ENCODE measurements around the gene CCNY. TPM values are rescaled to one million over a fixed set of nuclear protein-coding genes. Genes with fewer than 3 reads are reported as not detected.

Gene CCNY
- total RNA-seq, 8 experiments from 2014 or later, result 24.8 to 57.1 (median 32.4) TPM

DNA sequence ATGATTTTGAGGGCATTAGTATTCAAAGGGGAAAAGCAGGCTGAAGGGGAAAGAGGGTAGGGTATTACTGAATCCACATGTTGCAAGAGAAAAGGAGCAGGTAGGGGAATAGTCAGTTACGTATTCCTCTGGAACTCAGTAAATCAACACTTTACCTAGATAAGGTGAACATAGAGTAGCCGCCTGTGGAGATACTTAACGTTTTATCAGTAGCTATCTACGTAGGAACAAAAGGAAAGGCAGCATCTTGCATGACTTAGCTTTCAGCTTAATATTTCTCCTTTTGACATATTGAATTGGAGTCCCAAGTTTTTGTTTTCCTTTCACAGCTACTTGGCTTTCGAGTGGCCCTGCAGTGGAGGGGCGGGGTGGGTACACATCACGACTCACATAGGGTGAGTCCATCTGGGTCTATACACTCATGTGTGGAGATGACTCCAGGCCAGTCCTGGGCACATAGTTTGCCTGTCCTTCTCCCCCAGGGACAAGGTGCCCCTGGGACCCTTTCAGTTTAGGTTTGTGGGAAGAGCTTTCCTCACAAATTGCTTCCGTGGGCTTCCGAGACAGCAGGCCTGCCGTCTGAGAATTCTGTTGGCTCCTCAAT lies 48.1 kb downstream of the CCNY start:
- no peak overlapping the region for H3K27ac ChIP-seq
- in situ Hi-C loops (cut with MboI; ENCODE audit: low pct_unique_long_range_greater_than_20kb in 2 of 9, low sequenced_read_pairs in 9 of 9, unreplicated experiment in 9 of 9), result no loop called here
- no peak overlapping the region for H3K4me3 ChIP-seq
- ATAC-seq (replicated peaks in 6 of 8), result no peak
- 83 to 100% (median 93%) methylated on average over 1 to 8 of the region's 10 CpGs; no CpG with 5 or more reads in 1 of the 10 experiments for WGBS, 10 experiments
- H3K4me1 ChIP-seq (replicated peaks in 1 of 2), result peaks cover 14 to 42% of the 10 kb centered on the region in 2 donors

DNA sequence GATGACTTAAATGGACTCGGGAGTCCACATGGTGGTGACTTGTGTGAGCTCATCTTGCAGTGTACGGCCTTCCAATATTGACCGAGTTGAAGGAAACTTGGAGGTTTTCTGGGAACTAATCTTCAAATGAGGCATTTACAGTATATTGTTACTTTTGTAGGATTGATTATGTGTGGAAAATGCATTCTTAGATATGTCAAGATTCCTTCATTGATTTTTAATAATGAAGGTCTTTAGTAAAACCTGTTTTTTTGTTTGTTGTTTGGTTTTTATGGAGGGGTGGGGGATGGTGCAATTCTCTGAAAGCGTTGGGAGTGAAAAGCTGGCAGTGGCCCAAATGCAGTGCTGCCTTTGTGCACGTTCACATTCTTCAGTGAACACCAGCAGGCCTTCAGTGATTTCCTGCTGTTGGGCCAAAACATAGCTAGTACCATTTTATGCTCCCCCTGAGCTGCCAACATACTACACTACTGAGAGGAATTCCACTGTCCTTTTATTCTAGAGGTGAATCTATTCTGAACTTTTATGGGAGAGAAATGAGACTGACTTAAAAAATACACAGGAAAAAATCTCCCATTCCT lies 50.4 kb downstream of the CCNY start:
- peak overlapping the region in 1 of 2 donors; percentile 45 for H3K27ac ChIP-seq
- peak in 4 of 8 experiments; percentile 21 to 72 (median 64) for ATAC-seq (replicated peaks in 6 of 8)
- 20 to 100% (median 66%) methylated on average over 1 to 5 of the region's 5 CpGs; no CpG with 5 or more reads in 2 of the 10 experiments for WGBS, 10 experiments
- in situ Hi-C loops (cut with MboI; ENCODE audit: low pct_unique_long_range_greater_than_20kb in 2 of 9, low sequenced_read_pairs in 9 of 9, unreplicated experiment in 9 of 9), result no loop called here
- H3K4me3 ChIP-seq, result no peak overlapping the region
- H3K4me1 ChIP-seq (replicated peaks in 1 of 2), result peaks cover 14 to 24% of the 10 kb centered on the region in 2 donors

DNA sequence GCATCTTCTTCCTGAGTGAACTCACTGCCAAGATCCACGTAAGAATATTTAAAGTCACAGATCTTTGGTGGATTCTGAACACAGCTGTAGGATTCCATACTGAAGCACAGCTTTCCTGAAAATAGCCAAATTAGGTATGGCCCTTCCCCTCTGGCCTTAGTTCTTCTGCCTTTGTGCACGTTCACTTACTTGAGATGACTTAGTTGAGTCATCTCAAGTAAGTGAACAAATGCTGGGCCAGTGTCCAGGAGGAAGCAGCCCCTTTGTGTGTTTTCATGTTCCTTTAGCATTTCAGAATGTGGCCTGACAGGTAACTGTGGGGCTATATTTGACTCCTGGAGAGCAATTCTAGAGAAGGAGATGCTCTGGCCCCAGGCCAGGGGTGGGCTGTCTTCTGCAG lies 51.5 kb downstream of the CCNY start:
- in situ Hi-C loops (cut with MboI; ENCODE audit: low pct_unique_long_range_greater_than_20kb in 2 of 9, low sequenced_read_pairs in 9 of 9, unreplicated experiment in 9 of 9), result no loop called here
- WGBS, 10 experiments, result 30 to 100% (median 94%) methylated on average over 1 to 2 of the region's 2 CpGs; no CpG with 5 or more reads in 2 of the 10 experiments
- Histone ChIP-seq H3K4me3 (no peak overlapping the region), H3K27ac (no peak overlapping the region), H3K4me1 (replicated peaks in 1 of 2) (peaks cover 19 to 22% of the 10 kb centered on the region in 2 donors)
- ATAC-seq (replicated peaks in 6 of 8), result no peak

DNA sequence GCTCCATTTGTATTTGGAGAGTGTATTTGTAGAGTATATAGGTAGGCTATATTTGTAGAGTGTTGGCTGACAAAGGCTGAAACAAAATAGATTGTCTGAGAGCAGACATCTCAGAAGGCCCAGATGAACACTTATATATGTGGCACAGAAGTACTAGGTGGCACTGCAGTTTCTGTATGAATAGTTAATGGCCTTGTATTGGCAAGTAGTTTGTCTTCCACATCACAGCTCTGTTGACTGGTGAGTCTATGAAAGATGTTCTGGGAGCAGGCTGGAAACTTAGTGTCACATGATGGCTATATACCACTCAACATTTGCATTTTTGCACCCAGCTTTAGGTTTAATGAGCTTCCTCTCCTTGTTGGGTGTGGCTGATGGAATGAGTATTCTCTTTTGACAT lies 51.9 kb downstream of the CCNY start:
- ATAC-seq (replicated peaks in 6 of 8), result peak in 2 of 8 experiments; percentile 15 to 21
- Histone ChIP-seq H3K27ac (no peak overlapping the region), H3K4me3 (no peak overlapping the region), H3K4me1 (replicated peaks in 1 of 2) (peaks cover 24 to 27% of the 10 kb centered on the region in 2 donors)
- in situ Hi-C loops (cut with MboI; ENCODE audit: low pct_unique_long_range_greater_than_20kb in 2 of 9, low sequenced_read_pairs in 9 of 9, unreplicated experiment in 9 of 9), result no loop called here

DNA sequence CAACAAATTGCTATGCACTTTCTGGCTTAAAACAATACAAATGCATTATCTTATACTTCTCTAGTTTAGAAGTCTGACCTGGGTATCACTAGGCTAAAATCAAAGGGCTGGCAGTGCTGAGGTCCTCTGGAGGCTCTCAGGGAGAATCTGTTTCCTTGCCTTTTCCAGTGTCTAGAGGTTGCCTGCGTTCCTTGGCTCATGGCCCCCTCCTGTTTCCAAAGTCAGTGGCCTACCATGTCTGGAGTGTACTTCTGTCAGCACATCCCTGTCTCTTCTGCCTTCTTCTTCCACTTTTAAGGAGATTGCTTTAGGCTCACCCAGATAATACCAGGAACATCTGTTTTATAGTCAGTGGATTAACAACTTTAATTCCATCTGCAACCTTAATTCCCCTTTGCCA lies 52.4 kb downstream of the CCNY start:
- in situ Hi-C loops (cut with MboI; ENCODE audit: low pct_unique_long_range_greater_than_20kb in 2 of 9, low sequenced_read_pairs in 9 of 9, unreplicated experiment in 9 of 9), result no loop called here
- peaks cover 28 to 32% of the 10 kb centered on the region in 2 donors for H3K4me1 ChIP-seq (replicated peaks in 1 of 2)
- 80 to 100% (median 100%) methylated on average over 1 of the region's 1 CpG; no CpG with 5 or more reads in 4 of the 10 experiments for WGBS, 10 experiments
- no peak overlapping the region for H3K27ac ChIP-seq
- no peak for ATAC-seq (replicated peaks in 6 of 8)
- H3K4me3 ChIP-seq, result no peak overlapping the region

DNA sequence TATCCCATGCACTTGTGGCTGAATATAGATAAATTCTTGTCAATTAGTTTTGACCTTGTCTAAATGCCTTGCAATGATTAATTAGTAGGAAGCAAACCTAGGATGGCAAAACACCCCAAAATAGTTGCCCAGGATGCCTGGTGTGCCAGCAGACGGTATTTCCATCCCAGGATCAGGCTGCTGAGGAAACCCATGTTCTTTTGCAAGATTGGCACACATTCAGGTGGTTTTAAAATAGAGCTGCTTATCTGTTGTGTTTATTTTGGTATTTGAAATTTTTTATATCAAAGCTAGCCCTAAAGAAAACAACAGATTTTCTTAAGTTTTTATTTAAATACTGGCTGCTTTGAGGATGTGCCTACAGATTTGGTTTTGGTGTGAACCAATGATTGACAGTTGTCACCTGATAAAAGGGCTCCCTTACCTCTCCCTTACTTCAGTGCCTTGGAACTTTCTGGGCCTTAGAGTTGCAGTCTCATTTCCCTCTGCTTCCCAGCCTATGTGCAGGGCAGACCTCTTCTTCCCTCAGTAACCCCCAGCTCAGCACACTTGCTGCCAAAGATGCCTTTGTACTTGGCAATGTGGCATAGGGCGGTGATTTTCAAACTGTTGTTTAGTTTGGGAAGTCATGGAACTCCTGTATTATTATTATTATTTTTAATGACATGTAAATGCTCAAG lies 54.0 kb downstream of the CCNY start:
- no peak for ATAC-seq (replicated peaks in 6 of 8)
- Histone ChIP-seq H3K27ac (no peak overlapping the region), H3K4me3 (no peak overlapping the region), H3K4me1 (replicated peaks in 1 of 2) (peaks cover 45 to 48% of the 10 kb centered on the region in 2 donors)
- in situ Hi-C loops (cut with MboI; ENCODE audit: low pct_unique_long_range_greater_than_20kb in 2 of 9, low sequenced_read_pairs in 9 of 9, unreplicated experiment in 9 of 9), result no loop called here
- 80 to 100% (median 100%) methylated on average over 1 to 2 of the region's 2 CpGs; no CpG with 5 or more reads in 1 of the 10 experiments for WGBS, 10 experiments

DNA sequence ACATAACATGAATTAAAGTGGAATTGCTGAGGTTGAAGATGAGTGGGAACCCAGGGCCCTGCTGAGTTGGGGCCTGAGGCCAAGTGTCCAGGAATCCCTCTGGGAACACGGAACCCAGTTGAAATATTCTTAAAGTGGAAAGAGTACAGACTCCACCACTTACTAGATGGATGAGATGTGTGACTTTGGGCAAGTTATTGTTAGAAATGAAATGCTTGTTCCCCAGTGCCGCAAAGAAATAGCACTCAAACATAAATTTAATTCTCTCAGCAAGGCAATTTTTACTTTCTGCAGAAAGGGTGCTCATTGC lies 54.5 kb downstream of the CCNY start:
- no peak overlapping the region for H3K27ac ChIP-seq
- 100% methylated on average over 1 of the region's 2 CpGs; no CpG with 5 or more reads in 3 of the 10 experiments for WGBS, 10 experiments
- peaks cover 47 to 53% of the 10 kb centered on the region in 2 donors for H3K4me1 ChIP-seq (replicated peaks in 1 of 2)
- in situ Hi-C loops (cut with MboI; ENCODE audit: low pct_unique_long_range_greater_than_20kb in 2 of 9, low sequenced_read_pairs in 9 of 9, unreplicated experiment in 9 of 9), result no loop called here
- no peak overlapping the region for H3K4me3 ChIP-seq
- ATAC-seq (replicated peaks in 6 of 8), result no peak

DNA sequence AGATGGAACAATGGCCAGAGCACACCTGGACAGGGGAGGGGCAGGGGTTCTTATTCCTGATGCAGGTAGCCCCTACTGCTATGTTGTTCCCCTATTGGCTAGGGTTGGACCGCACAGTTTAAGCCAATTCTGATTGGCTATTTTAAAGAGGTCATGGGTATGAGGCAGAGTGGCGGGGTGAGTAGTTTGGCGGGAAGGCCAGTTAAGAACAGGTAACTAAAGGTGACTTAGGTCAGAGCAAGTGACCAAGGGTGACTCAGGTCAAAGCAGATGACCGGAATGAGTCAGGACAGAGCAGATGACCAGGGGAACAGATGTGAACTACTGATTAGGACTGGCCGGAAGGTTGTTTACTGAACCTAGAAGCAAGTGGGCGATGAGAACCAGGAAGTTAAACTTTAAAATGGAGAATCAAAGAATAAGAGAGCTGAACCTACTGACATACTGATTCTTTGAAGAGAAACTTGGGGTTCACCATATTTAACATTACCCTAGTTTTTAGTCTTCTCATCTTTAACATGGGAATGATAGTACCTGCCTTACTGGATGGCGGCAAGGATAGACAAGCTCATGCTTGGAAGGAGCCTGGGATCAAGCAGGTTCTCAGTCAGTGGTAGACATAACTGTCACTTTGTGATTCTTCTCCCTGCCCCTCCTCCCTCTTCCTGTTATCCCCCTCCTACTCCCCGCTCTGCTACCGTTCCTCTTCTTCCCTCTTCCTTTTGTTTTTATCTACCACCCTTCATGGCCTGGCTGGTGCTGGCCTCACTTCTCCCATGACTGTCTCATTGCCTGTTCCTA lies 55.0 kb downstream of the CCNY start:
- in situ Hi-C loops (cut with MboI; ENCODE audit: low pct_unique_long_range_greater_than_20kb in 2 of 9, low sequenced_read_pairs in 9 of 9, unreplicated experiment in 9 of 9), result no loop called here
- 79 to 96% (median 93%) methylated on average over 2 to 9 of the region's 9 CpGs; no CpG with 5 or more reads in 1 of the 10 experiments for WGBS, 10 experiments
- Histone ChIP-seq H3K4me1 (replicated peaks in 1 of 2) (peaks cover 44 to 51% of the 10 kb centered on the region in 2 donors), H3K4me3 (no peak overlapping the region), H3K27ac (no peak overlapping the region)
- no peak for ATAC-seq (replicated peaks in 6 of 8)

DNA sequence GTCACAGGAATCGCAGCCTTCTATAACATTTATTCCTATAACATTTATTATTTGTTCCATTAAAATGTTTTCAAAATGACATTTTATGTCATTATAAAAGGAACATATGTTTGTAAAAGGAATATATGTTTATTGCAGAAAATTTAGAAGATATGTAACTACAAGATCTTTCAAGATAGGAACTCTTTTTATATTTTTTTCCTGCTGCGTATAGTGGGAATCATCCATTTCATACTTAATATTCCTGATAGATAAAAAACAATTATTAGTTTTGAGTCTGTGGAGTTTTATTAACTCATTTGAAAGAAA lies 55.6 kb downstream of the CCNY start:
- in situ Hi-C loops (cut with MboI; ENCODE audit: low pct_unique_long_range_greater_than_20kb in 2 of 9, low sequenced_read_pairs in 9 of 9, unreplicated experiment in 9 of 9), result no loop called here
- 86 to 100% (median 100%) methylated on average over 1 to 2 of the region's 2 CpGs; no CpG with 5 or more reads in 1 of the 10 experiments for WGBS, 10 experiments
- Histone ChIP-seq H3K4me1 (replicated peaks in 1 of 2) (peaks cover 39 to 53% of the 10 kb centered on the region in 2 donors), H3K4me3 (no peak overlapping the region), H3K27ac (no peak overlapping the region)
- ATAC-seq (replicated peaks in 6 of 8), result no peak

DNA sequence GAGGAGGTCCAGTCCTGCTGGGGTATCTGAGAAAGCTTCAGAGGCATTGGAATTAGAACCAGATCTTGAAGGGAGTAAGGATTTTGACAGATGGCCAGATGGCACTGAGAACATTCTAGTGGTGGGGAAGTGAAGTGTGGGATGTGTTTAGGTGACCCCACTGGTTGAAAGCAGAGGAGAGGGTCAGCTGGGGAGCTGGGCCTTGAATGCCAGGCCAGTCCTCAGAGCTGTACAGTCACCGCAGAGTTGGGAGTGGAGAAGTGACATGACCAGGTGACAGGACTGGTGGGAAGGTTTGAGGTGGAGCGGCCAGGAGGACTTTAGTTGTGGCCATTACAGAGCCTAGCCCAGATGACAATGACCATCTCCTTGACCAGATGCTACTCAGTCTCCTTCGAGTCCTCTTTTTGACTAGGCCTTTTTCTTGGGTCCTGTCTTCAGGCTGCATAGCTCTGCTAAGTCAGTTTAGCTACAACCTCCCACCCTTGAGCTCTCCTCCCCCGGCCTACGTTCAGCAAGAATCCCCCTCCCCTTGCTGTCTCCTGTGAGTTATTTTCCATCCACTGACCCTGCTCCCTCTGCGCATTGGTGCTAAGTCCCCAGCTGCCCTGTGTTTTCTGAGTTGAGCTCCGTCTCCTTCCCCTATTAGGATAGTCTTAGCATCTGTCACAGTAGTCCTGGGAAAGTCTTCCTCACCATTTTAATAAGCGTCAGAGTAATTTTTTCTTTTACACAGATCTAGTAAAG lies 56.3 kb downstream of the CCNY start:
- no peak overlapping the region for H3K27ac ChIP-seq
- 42 to 100% (median 93%) methylated on average over 1 to 7 of the region's 8 CpGs; no CpG with 5 or more reads in 3 of the 10 experiments for WGBS, 10 experiments
- in situ Hi-C loops (cut with MboI; ENCODE audit: low pct_unique_long_range_greater_than_20kb in 2 of 9, low sequenced_read_pairs in 9 of 9, unreplicated experiment in 9 of 9), result no loop called here
- peak in 5 of 8 experiments; percentile 64 to 85 (median 69) for ATAC-seq (replicated peaks in 6 of 8)
- H3K4me3 ChIP-seq, result no peak overlapping the region
- H3K4me1 ChIP-seq (replicated peaks in 1 of 2), result peaks cover 42 to 53% of the 10 kb centered on the region in 2 donors

DNA sequence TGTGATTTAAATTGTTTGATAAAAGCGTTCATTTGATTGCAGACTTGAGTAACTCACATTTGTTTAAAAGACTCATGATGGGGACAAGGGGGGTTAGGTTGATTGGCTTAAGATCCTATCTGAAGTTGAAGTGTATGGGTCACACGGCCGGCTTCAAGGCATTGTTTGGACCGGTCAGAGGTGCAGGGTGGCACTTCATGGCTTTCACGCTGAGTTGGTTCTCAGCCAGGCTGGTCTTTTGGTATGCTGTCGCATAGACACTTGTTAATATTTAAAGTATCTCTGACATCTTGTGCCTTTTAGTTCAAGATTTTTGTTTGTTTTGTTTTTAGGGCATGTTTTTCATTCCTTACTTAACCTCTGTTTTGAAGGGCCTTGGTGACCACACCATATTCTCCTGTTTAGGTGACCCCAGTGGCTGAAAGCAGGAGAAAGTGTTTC lies 58.1 kb downstream of the CCNY start:
- Histone ChIP-seq H3K4me1 (replicated peaks in 1 of 2) (peaks cover 53 to 57% of the 10 kb centered on the region in 2 donors), H3K27ac (no peak overlapping the region), H3K4me3 (no peak overlapping the region)
- in situ Hi-C loops (cut with MboI; ENCODE audit: low pct_unique_long_range_greater_than_20kb in 2 of 9, low sequenced_read_pairs in 9 of 9, unreplicated experiment in 9 of 9), result no loop called here
- peak in 2 of 8 experiments; percentile 11 to 28 for ATAC-seq (replicated peaks in 6 of 8)
- WGBS, 10 experiments, result 25 to 93% (median 66%) methylated on average over 2 to 6 of the region's 6 CpGs; no CpG with 5 or more reads in 2 of the 10 experiments

DNA sequence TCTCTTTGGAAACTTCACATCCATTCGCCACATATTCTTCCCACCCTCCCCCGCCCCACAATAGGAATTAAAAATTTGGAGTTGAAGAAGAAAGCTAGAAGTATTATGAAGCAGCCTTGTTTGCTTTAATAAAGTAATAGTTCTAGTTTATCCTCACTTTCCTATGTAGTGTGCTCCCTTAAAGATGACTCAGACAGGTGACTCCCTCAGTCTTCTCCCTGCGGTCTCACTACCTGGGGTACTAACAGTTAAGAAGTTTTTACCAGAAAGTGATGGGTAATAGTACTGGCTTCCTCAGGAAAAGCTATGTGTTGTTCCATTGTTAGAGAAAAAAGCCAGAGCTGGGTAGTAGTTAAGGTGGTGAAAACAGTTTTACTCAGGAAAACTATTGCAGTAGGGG lies 58.6 kb downstream of the CCNY start:
- WGBS, 10 experiments, result 86 to 100% (median 100%) methylated on average over 1 to 2 of the region's 3 CpGs; no CpG with 5 or more reads in 3 of the 10 experiments
- H3K4me1 ChIP-seq (replicated peaks in 1 of 2), result peaks cover 53 to 57% of the 10 kb centered on the region in 2 donors

More for the DNA sequence above, 58.6 kb downstream of the CCNY start:
- in situ Hi-C loops (cut with MboI; ENCODE audit: low pct_unique_long_range_greater_than_20kb in 2 of 9, low sequenced_read_pairs in 9 of 9, unreplicated experiment in 9 of 9), result no loop called here
- H3K27ac ChIP-seq, result no peak overlapping the region
- no peak overlapping the region for H3K4me3 ChIP-seq
- ATAC-seq (replicated peaks in 6 of 8), result no peak

All from motor neuron (in vitro differentiated cells).